H9 (cell line): ENCODE data around the gene FTO. TPM values are rescaled to one million over a fixed set of nuclear protein-coding genes. Genes with fewer than 3 reads are reported as not detected.

Source experiments
- DNase-seq: peaks from one replicate; pipeline ENCODE4 v3.0.0-alpha.2; 2017
- H2AFZ ChIP-seq: one replicate; pipeline ENCODE4 v1.6.1; 2013; ENCODE audit warnings: mild to moderate bottlenecking, low read length, control low read depth, moderate library complexity
- H2AK5ac ChIP-seq: 2 replicates; pipeline ENCODE4 v1.6.1; 2013; ENCODE audit warnings: low read length, control low read depth, mixed read lengths; ENCODE audit not compliant: insufficient read length
- H2BK120ac ChIP-seq: one replicate; pipeline ENCODE4 v1.6.1; 2013; ENCODE audit warnings: low read depth, mild to moderate bottlenecking, low read length, control low read depth, inconsistent platforms; ENCODE audit not compliant: poor library complexity, severe bottlenecking
- H2BK12ac ChIP-seq: 2 replicates; pipeline ENCODE4 v1.6.1; 2013; ENCODE audit warnings: low read length, control low read depth, mixed read lengths, low read depth; ENCODE audit not compliant: insufficient read length
- H2BK15ac ChIP-seq: 2 replicates; pipeline ENCODE4 v1.6.1; 2013; ENCODE audit warnings: low read depth, low read length, control low read depth
- H2BK20ac ChIP-seq: one replicate; pipeline ENCODE4 v1.6.1; 2013; ENCODE audit warnings: low read depth, mild to moderate bottlenecking, low read length, control low read depth, inconsistent platforms; ENCODE audit not compliant: poor library complexity, severe bottlenecking
- H2BK5ac ChIP-seq: 2 replicates; pipeline ENCODE4 v1.6.1; 2013; ENCODE audit warnings: low read length, control low read depth, mixed read lengths; ENCODE audit not compliant: insufficient read length
- H3K14ac ChIP-seq: 2 replicates; pipeline ENCODE4 v1.6.1; 2013; ENCODE audit warnings: low read length, control low read depth; ENCODE audit not compliant: insufficient read depth
- H3K18ac ChIP-seq: 2 replicates; pipeline ENCODE4 v1.6.1; 2013; ENCODE audit warnings: low read depth, mild to moderate bottlenecking, mixed read lengths, low read length, control low read depth; ENCODE audit not compliant: insufficient read length
- H3K23ac ChIP-seq: 2 replicates; pipeline ENCODE4 v1.6.1; 2013; ENCODE audit warnings: low read length, control low read depth, mixed read lengths, low read depth; ENCODE audit not compliant: insufficient read length
- H3K23me2 ChIP-seq: 2 replicates; pipeline ENCODE4 v1.6.1; 2013; ENCODE audit warnings: low read depth, mild to moderate bottlenecking, mixed read lengths, low read length, control low read depth; ENCODE audit not compliant: insufficient read length, poor library complexity, severe bottlenecking
- H3K27ac ChIP-seq: 2 replicates; pipeline ENCODE4 v1.5.1; 2013; ENCODE audit warnings: low read length, control low read depth, mixed read lengths, low read depth; ENCODE audit not compliant: insufficient read length
- H3K27me3 ChIP-seq: 2 replicates; pipeline ENCODE4 v1.6.1; 2013; ENCODE audit warnings: low read length, control low read depth, inconsistent platforms; ENCODE audit not compliant: insufficient read depth
- H3K4ac ChIP-seq: 2 replicates; pipeline ENCODE4 v1.6.1; 2013; ENCODE audit warnings: low read depth, mild to moderate bottlenecking, control low read depth, inconsistent platforms, low read length, moderate library complexity
- H3K4me1 ChIP-seq: 2 replicates; pipeline ENCODE4 v1.6.1; 2013; ENCODE audit warnings: low read length, control low read depth, inconsistent platforms; ENCODE audit not compliant: insufficient read depth
- H3K4me2 ChIP-seq: 2 replicates; pipeline ENCODE4 v1.6.1; 2013; ENCODE audit warnings: low read length, control low read depth, mixed read lengths; ENCODE audit not compliant: insufficient read length, insufficient read depth
- H3K56ac ChIP-seq: 2 replicates; pipeline ENCODE4 v1.6.1; 2013; ENCODE audit warnings: low read depth, mild to moderate bottlenecking, mixed read lengths, low read length, control low read depth; ENCODE audit not compliant: insufficient read length
- H3K79me1 ChIP-seq: 2 replicates; pipeline ENCODE4 v1.6.1; 2013; ENCODE audit warnings: low read depth, mild to moderate bottlenecking, moderate library complexity, low read length, control low read depth, inconsistent platforms; ENCODE audit not compliant: insufficient read depth, poor library complexity, severe bottlenecking
- H3K79me2 ChIP-seq: 2 replicates; pipeline ENCODE4 v1.6.1; 2013; ENCODE audit warnings: low read length, control low read depth, inconsistent platforms; ENCODE audit not compliant: insufficient read depth
- H3K9ac ChIP-seq: 2 replicates; pipeline ENCODE4 v1.6.1; 2013; ENCODE audit warnings: low read length, control low read depth, mixed read lengths; ENCODE audit not compliant: insufficient read length; ENCODE audit errors: extremely low read depth
- H3K9me3 ChIP-seq: one replicate; pipeline ENCODE4 v1.6.1; 2013; ENCODE audit warnings: low read depth, low read length, inconsistent platforms; ENCODE audit not compliant: control insufficient read depth
- H3T11ph ChIP-seq: one replicate; pipeline ENCODE4 v1.6.1; 2013; ENCODE audit warnings: mild to moderate bottlenecking, low read length, control low read depth, inconsistent platforms
- H4K20me1 ChIP-seq: one replicate; pipeline ENCODE4 v1.6.1; 2013; ENCODE audit not compliant: control insufficient read depth, insufficient read length, insufficient read depth
- H4K5ac ChIP-seq: 2 replicates; pipeline ENCODE4 v1.6.1; 2013; ENCODE audit warnings: low read depth, mild to moderate bottlenecking, mixed read lengths, low read length, control low read depth; ENCODE audit not compliant: insufficient read length
- H4K8ac ChIP-seq: replicated peaks from 2 replicates; pipeline ENCODE4 v1.6.1; 2013; ENCODE audit warnings: low read length, control low read depth, mixed read lengths, low read depth; ENCODE audit not compliant: insufficient read length
- H4K91ac ChIP-seq: 2 replicates; pipeline ENCODE4 v1.6.1; 2013; ENCODE audit warnings: low read depth, mild to moderate bottlenecking, moderate library complexity, mixed read lengths, low read length, control low read depth; ENCODE audit not compliant: insufficient read length
- H3K27ac Mint-ChIP-seq, 3 experiments: 2 replicates in 2 of 3; 3 replicates in 1 of 3; pipeline ENCODE4 v1.8.0; 2020 to 2021; ENCODE audit warnings: mixed read lengths in 3 of 3, mild to moderate bottlenecking in 1 of 3, moderate library complexity in 1 of 3
- H3K27me3 Mint-ChIP-seq: 2 replicates; pipeline ENCODE4 v1.8.0; 2021; ENCODE audit warnings: low read depth, mild to moderate bottlenecking, moderate library complexity, mixed read lengths
- H3K36me3 Mint-ChIP-seq, 3 experiments: 2 replicates in 2 of 3; 3 replicates in 1 of 3; pipeline ENCODE4 v1.8.0; 2020 to 2021; ENCODE audit warnings: low read depth in 3 of 3, mixed read lengths in 3 of 3; ENCODE audit not compliant: insufficient read depth in 1 of 3
- H3K4me1 Mint-ChIP-seq, 2 experiments: 2 replicates each; pipeline ENCODE4 v1.8.0; 2020; ENCODE audit warnings: mixed read lengths in 2 of 2
- H3K4me3 Mint-ChIP-seq, 2 experiments: 2 replicates in 1 of 2; 3 replicates in 1 of 2; pipeline ENCODE4 v1.8.0; 2020 to 2021; ENCODE audit warnings: mild to moderate bottlenecking in 2 of 2, mixed read lengths in 2 of 2, moderate library complexity in 1 of 2
- H3K9me3 Mint-ChIP-seq, 2 experiments: 2 replicates in 1 of 2; 3 replicates in 1 of 2; pipeline ENCODE4 v1.8.0; 2020; ENCODE audit warnings: mild to moderate bottlenecking in 2 of 2, mixed read lengths in 2 of 2, moderate library complexity in 1 of 2
- CTCF ChIP-seq: fragments of 200-600 bp; sonication (generic); conservative IDR thresholded peaks from 3 replicates; pipeline ENCODE4 v1.8.0; 2021; ENCODE audit warnings: antibody characterized with exemption, mild to moderate bottlenecking
- WGBS: extraction: QIAGEN DNeasy Blood & Tissue Kit; methylation state at CpG from one replicate; pipeline ENCODE4 v1.1.7; 2013; ENCODE audit warnings: missing lambda C conversion rate, low lambda C conversion rate, mixed read lengths; ENCODE audit not compliant: insufficient read length; ENCODE audit errors: extremely low coverage; 5-methylcytosine and 5-hydroxymethylcytosine counted together
- total RNA-seq: library from RNA; stranded (reverse); gene quantifications from 2 replicates; pipeline ENCODE4 v1.2.1, GENCODE V29; 2021

The FTO gene
- total RNA-seq, 1 experiment from 2014 or later, result 67.9 TPM

DNA sequence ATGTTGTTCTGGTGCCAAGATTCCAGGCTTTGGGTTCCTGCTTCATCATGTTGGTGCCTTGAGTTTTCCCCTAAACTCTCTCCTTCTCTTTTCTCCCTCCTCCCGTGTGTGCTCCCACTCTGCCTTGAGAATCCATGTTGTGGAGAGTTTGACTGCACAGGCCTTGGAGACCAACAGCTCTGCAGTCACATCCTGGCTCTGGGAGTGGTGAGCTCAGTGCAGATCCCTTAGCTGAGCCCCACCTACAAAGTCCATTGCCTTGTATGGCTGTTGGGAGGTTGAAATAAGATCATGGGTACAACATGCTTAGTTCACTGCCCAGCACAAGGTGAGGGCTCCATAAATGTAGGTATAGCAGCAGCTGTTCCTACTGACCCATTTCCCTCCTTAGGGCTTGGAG, 496.8 kb downstream of the FTO start:
- Histone ChIP-seq H2BK12ac (no peak overlapping the region), H3K23ac (no peak overlapping the region), H3K4ac (no peak overlapping the region), H3K79me2 (no peaks in the 10 kb centered on the region), H3K27ac (no peak overlapping the region), H2BK120ac (no peak overlapping the region), H2AK5ac (no peak overlapping the region), H4K20me1 (no peaks in the 10 kb centered on the region), H2BK15ac (no peak overlapping the region), H4K8ac (no peak overlapping the region), H3K9ac (no peak overlapping the region), H3T11ph (no peak overlapping the region), H2BK20ac (no peak overlapping the region), H2BK5ac (no peak overlapping the region), H3K23me2 (no peaks in the 10 kb centered on the region), H2AFZ (no peak overlapping the region), H3K9me3 (no peaks in the 10 kb centered on the region), H4K5ac (no peak overlapping the region), H3K4me1 (no peaks in the 10 kb centered on the region), H3K18ac (no peak overlapping the region), H3K56ac (no peak overlapping the region), H3K27me3 (no peaks in the 10 kb centered on the region), H3K14ac (no peak overlapping the region), H3K79me1 (no peaks in the 10 kb centered on the region), H4K91ac (no peak overlapping the region), H3K4me2 (no peak overlapping the region)
- no peaks in the 10 kb centered on the region; a peak in 1 of 7 replicates for H3K36me3 Mint-ChIP-seq
- no peak overlapping the region for H3K27ac Mint-ChIP-seq
- TF ChIP-seq CTCF, result no peak
- peaks cover 2 to 8% of the 10 kb centered on the region in 2 experiments; a peak in 3 of 4 replicates for H3K4me1 Mint-ChIP-seq
- peaks cover 7% of the 10 kb centered on the region for H3K27me3 Mint-ChIP-seq
- DNase-seq, result no peak
- no peaks in the 10 kb centered on the region; a peak in 1 of 5 replicates for H3K9me3 Mint-ChIP-seq
- no CpG with 5 or more reads among the region's 1 CpG for WGBS
- no peak overlapping the region for H3K4me3 Mint-ChIP-seq
